MCF 10A (cell line): ENCODE measurements around the gene CCDC57. TPM values are rescaled to one million over a fixed set of nuclear protein-coding genes. Genes with fewer than 3 reads are reported as not detected.

ENCODE experiments used
- BruUV-seq: library from RNA; stranded (reverse); fragments of 400-500 nt; replicated peaks from 2 replicates; lab custom pipeline; 2021; lab: Mats Ljungman, UMichigan
- CTCF ChIA-PET: fragments of 300-600 bp; sonication (Branson Sonifier 250); formaldehyde crosslinking; extraction: SDS; loops from one replicate; lab custom pipeline; 2021; ENCODE audit warnings: antibody characterized with exemption, inconsistent platforms; lab: Yijun Ruan, JAX
- POLR2A ChIA-PET: fragments of 300-600, 350-650 bp; sonication (Branson Sonifier 250); formaldehyde crosslinking; extraction: SDS; loops from one replicate; lab custom pipeline; 2020; ENCODE audit warnings: antibody characterized with exemption, inconsistent platforms; lab: Yijun Ruan, JAX
- DNase-seq: peaks from one replicate; pipeline ENCODE4 v3.0.0-alpha.2; 2018; ENCODE audit not compliant: unreplicated experiment
- H3K27ac Mint-ChIP-seq: one replicate; pipeline ENCODE4 v1.8.0; 2022; ENCODE audit warnings: mild to moderate bottlenecking, low read depth, mixed read lengths; ENCODE audit not compliant: unreplicated experiment
- H3K27me3 Mint-ChIP-seq: one replicate; pipeline ENCODE4 v1.8.0; 2022; ENCODE audit warnings: mixed read lengths; ENCODE audit not compliant: insufficient read depth, unreplicated experiment
- H3K36me3 Mint-ChIP-seq: one replicate; pipeline ENCODE4 v1.8.0; 2022; ENCODE audit warnings: mild to moderate bottlenecking, moderate library complexity, mixed read lengths; ENCODE audit not compliant: insufficient read depth, unreplicated experiment
- H3K4me1 Mint-ChIP-seq: one replicate; pipeline ENCODE4 v1.8.0; 2022; ENCODE audit warnings: mixed read lengths; ENCODE audit not compliant: insufficient read depth, unreplicated experiment
- H3K4me3 Mint-ChIP-seq: one replicate; pipeline ENCODE4 v1.8.0; 2022; ENCODE audit warnings: mild to moderate bottlenecking, moderate library complexity, mixed read lengths; ENCODE audit not compliant: unreplicated experiment
- H3K9me3 Mint-ChIP-seq: one replicate; pipeline ENCODE4 v1.8.0; 2022; ENCODE audit warnings: mixed read lengths; ENCODE audit not compliant: unreplicated experiment
- CTCF ChIP-seq: fragments of 200-600 bp; IDR thresholded peaks from one replicate; pipeline ENCODE4 v1.8.0; 2022; ENCODE audit warnings: antibody characterized with exemption, mild to moderate bottlenecking; ENCODE audit not compliant: unreplicated experiment
- intact Hi-C: fragments of 100-400 bp; cut with micrococcal nuclease; formaldehyde crosslinking; loops from 2 replicates; pipeline ENCODE4 v1.14.1; 2022
- total RNA-seq: library from RNA; stranded (reverse); gene quantifications from 2 replicates; pipeline ENCODE4 v1.2.3, GENCODE V29; 2022

CCDC57 gene
- total RNA-seq, 1 experiment from 2014 or later = 86.8 TPM

GRCh38 chr17:82161216-82161615, 51.4 kb downstream of the CCDC57 start:
- ChIA-PET POLR2A (interaction anchor here (0.6 kb wide), 1 partner anchor 181 kb away, joined by 3 read pairs; no protein-coding TSS in a partner anchor), CTCF (interaction anchor here (0.7 kb wide), 1 partner anchor 534 kb away, joined by 5 read pairs; no protein-coding TSS in a partner anchor)
- peaks cover 5% of the 10 kb centered on the region for H3K4me1 Mint-ChIP-seq
- peaks cover 56% of the 10 kb centered on the region for H3K36me3 Mint-ChIP-seq
- H3K27ac Mint-ChIP-seq = no peak overlapping the region
- intact Hi-C loops = no loop called here
- H3K4me3 Mint-ChIP-seq = no peak overlapping the region
- H3K27me3 Mint-ChIP-seq = no peaks in the 10 kb centered on the region
- TF ChIP-seq CTCF = no peak
- no peak for DNase-seq
- no TSS peak for BruUV-seq
- H3K9me3 Mint-ChIP-seq = no peaks in the 10 kb centered on the region

- Mint-ChIP-seq H3K4me3 (no peak overlapping the region), H3K27ac (no peak overlapping the region), H3K36me3 (peaks cover 49% of the 10 kb centered on the region), H3K9me3 (no peaks in the 10 kb centered on the region), H3K27me3 (no peaks in the 10 kb centered on the region), H3K4me1 (peaks cover 5% of the 10 kb centered on the region)
- intact Hi-C loops = no loop called here
- DNase-seq = peak; percentile 25
- ChIA-PET POLR2A (no interaction called here), CTCF (no interaction called here)
- no TSS peak for BruUV-seq
- TF ChIP-seq CTCF = no peak
Observed at GRCh38 chr17:82160075-82160474, 52.6 kb downstream of the CCDC57 start.

- no peaks in the 10 kb centered on the region for H3K9me3 Mint-ChIP-seq
- ChIA-PET POLR2A (interaction anchor here (0.8 kb wide), 1 partner anchor 25 kb away, joined by 3 read pairs; no protein-coding TSS in a partner anchor), CTCF (no interaction called here)
- H3K4me3 Mint-ChIP-seq = no peak overlapping the region
- H3K36me3 Mint-ChIP-seq = peaks cover 44% of the 10 kb centered on the region
- no peaks in the 10 kb centered on the region for H3K27me3 Mint-ChIP-seq
- no TSS peak for BruUV-seq
- DNase-seq = no peak
- intact Hi-C loops = no loop called here
- peaks cover 5% of the 10 kb centered on the region for H3K4me1 Mint-ChIP-seq
- no peak overlapping the region for H3K27ac Mint-ChIP-seq
- no peak for TF ChIP-seq CTCF
Observed at GRCh38 chr17:82158825-82159224, 53.8 kb downstream of the CCDC57 start.

GRCh38 chr17:82157046-82158035, 55.3 kb downstream of the CCDC57 start:
- ChIA-PET CTCF (interaction anchor here (0.6 to 1.2 kb wide), 2 partner anchors 61 to 411 kb away, joined by 3 to 5 read pairs; no protein-coding TSS in a partner anchor), POLR2A (interaction anchor here (1.2 to 1.3 kb wide), 3 partner anchors 16 to 120 kb away, joined by 3 to 4 read pairs (median 3); partner anchors contain the start of gene DCXR)
- BruUV-seq = no TSS peak

More at GRCh38 chr17:82157046-82158035, 55.3 kb downstream of the CCDC57 start:
- Mint-ChIP-seq H3K4me3 (no peak overlapping the region), H3K27ac (no peak overlapping the region), H3K27me3 (no peaks in the 10 kb centered on the region), H3K9me3 (no peaks in the 10 kb centered on the region), H3K4me1 (peaks cover 5% of the 10 kb centered on the region), H3K36me3 (peaks cover 35% of the 10 kb centered on the region)
- TF ChIP-seq CTCF = no peak
- intact Hi-C loops = no loop called here
- no peak for DNase-seq
